CD8-positive, alpha-beta memory T cell (primary cell): Measurements from ENCODE around the gene TNFRSF21. TPM values are rescaled to one million over a fixed set of nuclear protein-coding genes. Genes with fewer than 3 reads are reported as not detected.
"Not testable (repeated sequence)": the region's sequence is repeated elsewhere in the genome, so short reads cannot be mapped to it uniquely, and the experiment has no call there.

ENCODE experiments used
- CTCF ChIA-PET: fragments of 350-600 bp; sonication (Branson Sonifier 250); formaldehyde crosslinking; loops from one replicate; lab custom pipeline; 2021; ENCODE audit warnings: antibody characterized with exemption; lab: Charles Lee
- POLR2A ChIA-PET: fragments of 350-600 bp; sonication (Branson Sonifier 250); formaldehyde crosslinking; loops from one replicate; lab custom pipeline; 2021; ENCODE audit warnings: antibody characterized with exemption; lab: Charles Lee
- DNase-seq, 5 donors: peaks; one replicate each; pipeline versions ENCODE4 v3.0.0 to v3.0.0-alpha.2; 2020 to 2022; ENCODE audit warnings: mixed read lengths in 1 of 5
- H3K27ac ChIP-seq: one replicate; pipeline ENCODE4 v1.7.0; 2013; ENCODE audit warnings: low read depth, mild to moderate bottlenecking, low read length, moderate library complexity
- H3K27me3 ChIP-seq: 2 replicates; pipeline ENCODE4 v1.7.0; 2013; ENCODE audit warnings: low read length, mild to moderate bottlenecking; ENCODE audit not compliant: insufficient read depth, poor library complexity, severe bottlenecking
- H3K36me3 ChIP-seq: 2 replicates; pipeline ENCODE4 v1.7.0; 2013; ENCODE audit warnings: mild to moderate bottlenecking, low read length, moderate library complexity; ENCODE audit not compliant: insufficient read depth
- H3K4me1 ChIP-seq: 2 replicates; pipeline ENCODE4 v1.7.0; 2013; ENCODE audit warnings: mild to moderate bottlenecking, low read length, moderate library complexity; ENCODE audit not compliant: insufficient read depth
- H3K4me3 ChIP-seq: 2 replicates; pipeline ENCODE4 v1.7.0; 2013; ENCODE audit warnings: mild to moderate bottlenecking, low read length
- H3K9me3 ChIP-seq: 2 replicates; pipeline ENCODE4 v1.7.0; 2013; ENCODE audit warnings: mild to moderate bottlenecking, low read length
- H3K27ac Mint-ChIP-seq, 8 donors: one replicate each; pipeline ENCODE4 v1.8.0; 2020 to 2021; ENCODE audit warnings: mixed read lengths in 8 of 8, mild to moderate bottlenecking in 6 of 8, inconsistent platforms in 3 of 8, moderate library complexity in 3 of 8
- H3K27me3 Mint-ChIP-seq, 2 donors: one replicate each; pipeline ENCODE4 v1.8.0; 2020 to 2021; ENCODE audit warnings: mixed read lengths in 2 of 2, mild to moderate bottlenecking in 1 of 2, moderate library complexity in 1 of 2
- H3K36me3 Mint-ChIP-seq, 3 donors: one replicate each; pipeline ENCODE4 v1.8.0; 2020 to 2021; ENCODE audit warnings: mixed read lengths in 3 of 3, inconsistent platforms in 1 of 3, mild to moderate bottlenecking in 1 of 3
- H3K4me1 Mint-ChIP-seq, 3 donors: one replicate each; pipeline ENCODE4 v1.8.0; 2020 to 2021; ENCODE audit warnings: mixed read lengths in 3 of 3, inconsistent platforms in 1 of 3, mild to moderate bottlenecking in 1 of 3
- H3K4me3 Mint-ChIP-seq, 7 donors: one replicate each; pipeline ENCODE4 v1.8.0; 2020 to 2021; ENCODE audit warnings: mixed read lengths in 7 of 7, mild to moderate bottlenecking in 6 of 7, moderate library complexity in 4 of 7, inconsistent platforms in 2 of 7
- H3K9me3 Mint-ChIP-seq, 5 donors: one replicate each; pipeline ENCODE4 v1.8.0; 2020 to 2022; ENCODE audit warnings: mixed read lengths in 5 of 5, mild to moderate bottlenecking in 3 of 5, moderate library complexity in 2 of 5, inconsistent platforms in 1 of 5
- polyA plus RNA-seq: library from polyadenylated mRNA; unstranded; fragments of 300-500 nt; fragmentation: Illumina TruSeq; gene quantifications from one replicate; pipeline ENCODE4 v1.2.3, GENCODE V29; 2021
- total RNA-seq, 2 experiments: library from RNA; stranded (reverse); gene quantifications; one replicate each; pipeline ENCODE4 v1.2.3, GENCODE V29; 2021

The TNFRSF21 gene
- total and polyA plus RNA-seq, 3 experiments from 2014 or later: 0.06 to 1.8 (median 1.7) TPM

DNA sequence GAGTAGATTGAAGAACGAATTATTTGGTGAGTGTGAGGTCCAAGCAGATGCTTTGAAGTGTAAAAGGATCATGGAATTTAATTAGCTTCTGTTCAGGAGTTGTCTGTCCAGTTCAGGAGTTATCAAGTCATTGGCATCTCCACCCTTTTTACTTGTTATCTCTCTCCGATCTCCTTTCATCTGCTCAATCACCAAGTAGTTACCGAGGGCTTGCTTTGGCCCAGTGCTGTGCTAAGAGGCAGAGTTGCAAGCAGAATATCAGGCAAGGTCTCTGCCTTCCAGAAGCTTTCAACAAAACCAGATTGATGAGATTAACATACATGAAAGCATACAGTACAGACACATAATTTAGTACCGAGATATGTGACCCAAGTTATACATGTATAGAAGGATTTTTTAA, 10.2 kb upstream of the TNFRSF21 start:
- H3K36me3 ChIP-seq: no peaks in the 10 kb centered on the region
- H3K9me3 ChIP-seq: no peaks in the 10 kb centered on the region
- Mint-ChIP-seq H3K27ac (no peak overlapping the region), H3K9me3 (peaks cover 0 to 6% (median 4%) of the 10 kb centered on the region in 5 donors), H3K27me3 (peaks cover 26 to 60% of the 10 kb centered on the region in 2 donors), H3K36me3 (no peaks in the 10 kb centered on the region), H3K4me1 (peaks cover 0 to 3% (median 2%) of the 10 kb centered on the region in 3 donors), H3K4me3 (no peak overlapping the region)
- no peak for DNase-seq
- H3K4me1 ChIP-seq: no peaks in the 10 kb centered on the region
- H3K4me3 ChIP-seq: no peak overlapping the region
- ChIA-PET CTCF (interaction anchor here (1.6 kb wide), 1 partner anchor 11 kb away, joined by 3 read pairs; the partner anchor contains the start of gene TNFRSF21), POLR2A (no interaction called here)
- no peaks in the 10 kb centered on the region for H3K27me3 ChIP-seq
- H3K27ac ChIP-seq: no peak overlapping the region

DNA sequence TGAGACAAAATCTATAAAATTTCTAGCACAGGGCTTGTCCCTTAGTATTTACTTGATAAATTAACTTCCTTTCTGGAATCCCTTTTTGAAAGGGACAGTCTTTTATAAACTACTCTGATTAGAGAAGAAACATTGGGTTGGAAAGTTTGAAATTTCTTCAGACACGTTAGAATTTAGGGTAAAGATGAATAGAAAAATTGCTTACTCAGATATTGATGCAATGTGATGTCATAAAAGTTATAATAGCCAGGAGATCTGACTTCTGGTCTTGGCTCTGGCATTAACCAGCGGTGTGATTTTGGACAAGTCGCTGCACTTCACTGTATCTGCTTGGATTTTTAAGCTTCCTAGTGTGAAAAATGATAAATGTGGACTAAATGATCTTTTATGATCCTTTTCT, 9.7 kb upstream of the TNFRSF21 start:
- POLR2A ChIA-PET: no interaction called here

DNA sequence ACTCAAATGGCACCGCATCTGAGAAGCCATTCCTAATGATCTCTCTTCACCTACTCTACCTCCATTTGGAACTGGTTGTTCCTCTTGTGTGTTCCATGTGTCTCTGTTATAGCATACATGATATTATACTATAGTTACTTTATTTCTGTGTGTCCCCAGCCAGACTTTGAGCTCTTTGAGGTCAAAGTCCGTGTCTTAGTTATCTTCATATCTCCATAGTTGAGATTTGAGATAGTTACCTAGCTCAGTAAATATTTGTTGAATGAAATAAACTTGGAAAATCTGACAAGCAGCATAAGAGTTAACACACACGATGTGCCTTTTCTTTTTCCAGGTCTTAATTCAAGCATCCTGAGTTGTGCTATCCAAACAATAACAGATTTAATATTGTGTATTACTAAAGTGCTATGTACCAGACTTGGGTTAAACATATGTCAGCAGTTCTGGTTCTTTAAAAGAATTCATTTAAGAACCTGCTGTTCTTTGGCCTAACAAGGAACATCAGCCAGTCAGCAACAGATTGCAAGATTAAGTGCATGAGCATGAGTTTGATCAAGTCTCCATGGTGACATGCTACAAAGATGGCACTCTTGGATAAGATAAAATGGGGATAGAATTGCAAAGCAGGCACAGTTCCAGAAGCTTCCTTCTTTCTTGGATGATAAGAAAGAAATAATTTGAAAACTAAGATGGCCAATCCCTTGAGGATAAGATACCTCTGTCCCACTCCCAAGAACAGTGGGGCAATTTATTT, 8.7 kb upstream of the TNFRSF21 start:
- no peaks in the 10 kb centered on the region for H3K27me3 ChIP-seq
- H3K4me1 Mint-ChIP-seq: peaks cover 0 to 3% (median 2%) of the 10 kb centered on the region in 3 donors
- H3K4me1 ChIP-seq: no peaks in the 10 kb centered on the region
- no peaks in the 10 kb centered on the region for H3K9me3 ChIP-seq
- peaks cover 29 to 62% of the 10 kb centered on the region in 2 donors for H3K27me3 Mint-ChIP-seq
- H3K9me3 Mint-ChIP-seq: peaks cover 0 to 7% (median 4%) of the 10 kb centered on the region in 5 donors
- ChIA-PET CTCF (interaction anchor here (1.6 kb wide), 1 partner anchor 9 kb away, joined by 3 read pairs; the partner anchor contains the start of gene TNFRSF21), POLR2A (no interaction called here)
- H3K27ac Mint-ChIP-seq: no peak overlapping the region
- no peak overlapping the region for H3K4me3 ChIP-seq
- H3K27ac ChIP-seq: no peak overlapping the region
- no peak for DNase-seq
- H3K4me3 Mint-ChIP-seq: no peak overlapping the region
- no peaks in the 10 kb centered on the region for H3K36me3 ChIP-seq
- H3K36me3 Mint-ChIP-seq: no peaks in the 10 kb centered on the region

More for the DNA sequence above, 9.7 kb upstream of the TNFRSF21 start:
- peaks cover 0 to 7% (median 4%) of the 10 kb centered on the region in 5 donors for H3K9me3 Mint-ChIP-seq
- Histone ChIP-seq H3K27me3 (no peaks in the 10 kb centered on the region), H3K4me1 (no peaks in the 10 kb centered on the region), H3K36me3 (no peaks in the 10 kb centered on the region), H3K9me3 (no peaks in the 10 kb centered on the region), H3K27ac (no peak overlapping the region), H3K4me3 (no peak overlapping the region)
- no peaks in the 10 kb centered on the region for H3K36me3 Mint-ChIP-seq
- no peak for DNase-seq
- no peak overlapping the region for H3K27ac Mint-ChIP-seq
- peaks cover 0 to 3% (median 2%) of the 10 kb centered on the region in 3 donors for H3K4me1 Mint-ChIP-seq
- CTCF ChIA-PET: interaction anchor here (1.6 kb wide), 1 partner anchor 10 kb away, joined by 3 read pairs; the partner anchor contains the start of gene TNFRSF21
- H3K4me3 Mint-ChIP-seq: no peak overlapping the region
- H3K27me3 Mint-ChIP-seq: peaks cover 27 to 62% of the 10 kb centered on the region in 2 donors

DNA sequence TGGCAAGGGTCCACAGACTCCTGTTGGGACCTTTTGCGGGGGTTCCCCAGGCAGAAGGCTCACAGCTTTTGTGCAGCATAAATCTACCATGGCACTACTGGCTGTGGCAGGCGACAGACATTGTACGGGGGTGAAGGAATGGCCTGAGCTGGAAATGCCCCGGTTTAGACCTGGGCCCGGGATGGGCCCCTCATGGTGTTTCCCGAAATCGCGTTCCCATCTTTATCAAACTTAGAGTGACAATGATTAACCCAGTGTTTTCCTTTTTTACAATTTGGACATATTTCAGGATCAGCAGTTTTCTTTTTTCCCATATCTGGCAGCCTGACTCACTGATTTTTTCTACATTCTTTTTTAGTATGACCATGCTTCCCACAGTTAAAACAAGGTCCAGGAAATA, 5.5 kb upstream of the TNFRSF21 start:
- H3K9me3 ChIP-seq, CTCF ChIA-PET, H3K27me3 ChIP-seq, H3K27ac Mint-ChIP-seq, DNase-seq, POLR2A ChIA-PET, H3K36me3 Mint-ChIP-seq, H3K4me1 ChIP-seq, H3K4me1 Mint-ChIP-seq, H3K4me3 Mint-ChIP-seq, H3K36me3 ChIP-seq, H3K27ac ChIP-seq, H3K4me3 ChIP-seq, H3K9me3 Mint-ChIP-seq: not testable (repeated sequence)
- peaks cover 30 to 77% of the 10 kb centered on the region in 2 donors for H3K27me3 Mint-ChIP-seq

DNA sequence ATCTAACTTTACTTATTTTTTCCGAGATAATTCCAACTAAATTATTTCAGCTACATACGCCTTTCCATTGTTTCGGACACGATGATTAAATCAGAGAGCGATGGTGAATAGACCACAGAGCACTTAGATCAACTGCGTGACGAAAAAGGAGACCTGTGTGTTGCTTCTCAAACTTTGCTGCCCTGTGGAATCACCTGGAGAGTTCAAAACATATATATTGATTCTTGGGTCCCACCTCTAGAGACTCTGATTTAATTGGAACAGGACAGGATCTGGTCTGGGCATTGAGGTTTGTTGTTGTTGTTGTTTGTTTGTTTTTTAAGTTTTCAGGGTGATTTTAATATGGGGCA, 401 bp upstream of the TNFRSF21 start:
- H3K4me1 Mint-ChIP-seq: peaks cover 5 to 16% (median 11%) of the 10 kb centered on the region in 3 donors
- peak overlapping the region; percentile 1 to 75 (median 60) for H3K4me3 Mint-ChIP-seq
- peaks cover 27 to 83% of the 10 kb centered on the region in 2 donors for H3K27me3 Mint-ChIP-seq
- H3K9me3 ChIP-seq: no peaks in the 10 kb centered on the region
- ChIA-PET CTCF (interaction anchor here (1.5 kb wide), 1 partner anchor 9 kb away, joined by 3 read pairs; no protein-coding TSS in a partner anchor), POLR2A (no interaction called here)
- no peaks in the 10 kb centered on the region for H3K4me1 ChIP-seq
- H3K36me3 Mint-ChIP-seq: peaks cover 0 to 1% (median 0%) of the 10 kb centered on the region in 3 donors
- H3K27me3 ChIP-seq: peaks cover 22% of the 10 kb centered on the region
- no peak overlapping the region for H3K4me3 ChIP-seq
- H3K27ac Mint-ChIP-seq: no peak overlapping the region
- H3K27ac ChIP-seq: no peak overlapping the region
- no peak for DNase-seq
- H3K9me3 Mint-ChIP-seq: peaks cover 0 to 5% (median 2%) of the 10 kb centered on the region in 5 donors
- no peaks in the 10 kb centered on the region for H3K36me3 ChIP-seq

DNA sequence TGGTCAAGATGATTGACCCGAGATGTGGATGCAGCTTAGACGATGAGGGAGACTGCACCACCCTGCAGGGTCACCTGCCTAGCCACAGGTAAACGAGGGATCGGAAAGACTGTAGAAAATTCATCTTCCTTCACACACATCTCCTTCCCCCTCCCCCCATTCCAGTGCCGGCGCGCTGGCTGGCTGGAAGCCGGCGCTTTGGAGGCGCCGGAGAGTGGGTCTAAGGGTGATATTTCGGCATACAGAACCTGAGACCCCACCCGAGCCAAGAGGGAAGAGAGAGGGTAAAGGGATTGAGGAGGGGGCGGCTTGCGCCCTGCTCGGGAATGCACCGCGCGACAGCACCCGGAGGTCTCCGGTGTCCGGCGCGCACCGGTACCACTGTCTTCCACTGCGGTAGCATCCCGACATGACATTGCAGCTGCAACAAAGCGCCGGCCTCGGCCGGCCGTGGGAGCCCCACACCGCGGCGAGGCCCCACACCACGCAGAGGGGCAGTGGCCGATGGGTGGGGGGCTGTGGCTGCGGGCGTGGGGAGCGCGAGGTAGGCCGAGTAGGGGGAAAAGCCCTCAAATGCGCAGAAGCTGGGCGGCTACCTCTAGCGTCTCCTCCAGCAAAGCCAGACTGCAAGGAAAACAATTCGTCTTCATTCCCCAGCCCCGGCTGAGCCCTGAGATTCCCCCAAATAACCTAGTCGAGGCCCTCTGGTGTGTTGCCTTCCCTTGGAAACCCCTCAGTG, 984 bp downstream of the TNFRSF21 start:
- H3K27me3 ChIP-seq: peaks cover 22% of the 10 kb centered on the region
- peaks cover 28 to 83% of the 10 kb centered on the region in 2 donors for H3K27me3 Mint-ChIP-seq
- H3K36me3 Mint-ChIP-seq: peaks cover 0 to 1% (median 0%) of the 10 kb centered on the region in 3 donors
- H3K36me3 ChIP-seq: no peaks in the 10 kb centered on the region
- no peak overlapping the region for H3K27ac ChIP-seq
- H3K4me1 ChIP-seq: no peaks in the 10 kb centered on the region
- POLR2A ChIA-PET: no interaction called here
- H3K9me3 ChIP-seq: no peaks in the 10 kb centered on the region
- no peak overlapping the region for H3K27ac Mint-ChIP-seq
- peaks cover 0 to 5% (median 0%) of the 10 kb centered on the region in 5 donors for H3K9me3 Mint-ChIP-seq
- H3K4me3 Mint-ChIP-seq: peak overlapping the region in 5 of 7 donors; percentile 29 to 62 (median 50)
- no peak overlapping the region for H3K4me3 ChIP-seq
- no peak for DNase-seq
- peaks cover 5 to 16% (median 11%) of the 10 kb centered on the region in 3 donors for H3K4me1 Mint-ChIP-seq
- CTCF ChIA-PET: interaction anchor here (1.5 kb wide), 1 partner anchor 10 kb away, joined by 3 read pairs; no protein-coding TSS in a partner anchor

DNA sequence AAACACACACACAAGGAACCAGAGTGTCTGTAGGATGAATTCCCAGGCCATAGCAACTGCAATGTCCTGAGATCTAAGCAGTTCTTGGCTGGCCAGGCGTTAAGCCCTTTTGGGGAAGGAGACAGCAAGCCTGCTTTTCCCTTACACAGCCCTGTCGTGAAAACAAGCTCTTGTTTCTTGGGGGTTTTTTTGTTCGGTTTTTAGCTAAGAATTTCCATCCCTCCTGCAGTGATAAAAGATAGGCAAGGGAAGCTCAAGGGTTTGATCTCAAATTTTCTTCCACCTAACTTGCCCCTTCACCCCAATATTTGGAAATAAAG, 1.5 kb downstream of the TNFRSF21 start:
- Histone ChIP-seq H3K9me3 (no peaks in the 10 kb centered on the region), H3K36me3 (no peaks in the 10 kb centered on the region), H3K4me1 (no peaks in the 10 kb centered on the region), H3K4me3 (no peak overlapping the region), H3K27me3 (peaks cover 22% of the 10 kb centered on the region), H3K27ac (no peak overlapping the region)
- CTCF ChIA-PET: no interaction called here
- DNase-seq: no peak
- Mint-ChIP-seq H3K27me3 (peaks cover 24 to 80% of the 10 kb centered on the region in 2 donors), H3K27ac (peak overlapping the region in 1 of 8 donors; percentile 55), H3K4me1 (peaks cover 5 to 16% (median 11%) of the 10 kb centered on the region in 3 donors), H3K36me3 (peaks cover 0 to 1% (median 0%) of the 10 kb centered on the region in 3 donors), H3K4me3 (peak overlapping the region in 3 of 7 donors; percentile 47 to 52 (median 50)), H3K9me3 (peaks cover 0 to 5% (median 0%) of the 10 kb centered on the region in 5 donors)
- POLR2A ChIA-PET: no interaction called here
